ENCODE data around the gene SHLD1. TPM values are rescaled to one million over a fixed set of nuclear protein-coding genes. Genes with fewer than 3 reads are reported as not detected.
A peak's percentile ranks its signal among the peaks of the same experiment; 100 is the strongest.

Gene SHLD1
- total RNA-seq, 1 donor from 2014 or later, result 3.5 TPM

- H3K36me3 ChIP-seq (ENCODE audit: insufficient read depth, low read length), result no peaks in the 10 kb centered on the region
- Mint-ChIP-seq H3K9me3 (ENCODE audit: unreplicated experiment) (no peaks in the 10 kb centered on the region), H3K27ac (ENCODE audit: unreplicated experiment) (no peak overlapping the region), H3K4me3 (ENCODE audit: unreplicated experiment) (peak overlapping the region; percentile 4), H3K4me1 (ENCODE audit: low read depth, unreplicated experiment) (peaks cover 16% of the 10 kb centered on the region), H3K27me3 (ENCODE audit: low read depth, unreplicated experiment) (peaks cover 11% of the 10 kb centered on the region), H3K36me3 (ENCODE audit: low read depth, unreplicated experiment) (no peaks in the 10 kb centered on the region)
- no peaks in the 10 kb centered on the region for H4K20me1 ChIP-seq (ENCODE audit: insufficient read depth, low read length)
- DNase-seq (ENCODE audit: low read depth) (peak; percentile 32), FAIRE-seq (no peak)
- TF ChIP-seq EZH2 (IDR thresholded peaks at IDR 0.05; ENCODE audit: insufficient read depth, low read length) (no peak), CTCF (IDR thresholded peaks at IDR 0.05; ENCODE audit: insufficient read depth, low read depth, low read length) (no peak)
- H3K4me1 ChIP-seq (ENCODE audit: insufficient read depth, low read length), result no peaks in the 10 kb centered on the region
- H3K79me2 ChIP-seq (ENCODE audit: insufficient read depth, low read length), result no peaks in the 10 kb centered on the region
- H3K27ac ChIP-seq (ENCODE audit: low read depth, low read length), result no peak overlapping the region
- no peaks in the 10 kb centered on the region for H3K9me3 ChIP-seq (ENCODE audit: insufficient read depth, low read depth, low read length)
- no peak overlapping the region for H2AFZ ChIP-seq (ENCODE audit: low read depth, low read length)
- peaks cover 8% of the 10 kb centered on the region for H3K27me3 ChIP-seq (ENCODE audit: insufficient read depth, low read length)
- H3K9ac ChIP-seq (ENCODE audit: low read length), result no peak overlapping the region
- H3K4me2 ChIP-seq (ENCODE audit: low read length), result no peak overlapping the region
- no peak overlapping the region for H3K4me3 ChIP-seq (ENCODE audit: insufficient read depth, low read depth, low read length)
Observed at GRCh38 chr20:5888041-5888440, 137.8 kb downstream of the SHLD1 start.

- H3K36me3 ChIP-seq (ENCODE audit: insufficient read depth, low read length), result no peaks in the 10 kb centered on the region
- Mint-ChIP-seq H3K27me3 (ENCODE audit: low read depth, unreplicated experiment) (peaks cover 5% of the 10 kb centered on the region), H3K27ac (ENCODE audit: unreplicated experiment) (no peak overlapping the region), H3K4me3 (ENCODE audit: unreplicated experiment) (no peak overlapping the region), H3K36me3 (ENCODE audit: low read depth, unreplicated experiment) (no peaks in the 10 kb centered on the region), H3K4me1 (ENCODE audit: low read depth, unreplicated experiment) (peaks cover 16% of the 10 kb centered on the region), H3K9me3 (ENCODE audit: unreplicated experiment) (peaks cover 3% of the 10 kb centered on the region)
- no peak overlapping the region for H3K9ac ChIP-seq (ENCODE audit: low read length)
- H3K4me2 ChIP-seq (ENCODE audit: low read length), result no peak overlapping the region
- TF ChIP-seq EZH2 (IDR thresholded peaks at IDR 0.05; ENCODE audit: insufficient read depth, low read length), result no peak
- no peak for TF ChIP-seq CTCF (IDR thresholded peaks at IDR 0.05; ENCODE audit: insufficient read depth, low read depth, low read length)
- FAIRE-seq, result no peak
- H4K20me1 ChIP-seq (ENCODE audit: insufficient read depth, low read length), result no peaks in the 10 kb centered on the region
- no peak overlapping the region for H2AFZ ChIP-seq (ENCODE audit: low read depth, low read length)
- H3K27me3 ChIP-seq (ENCODE audit: insufficient read depth, low read length), result peaks cover 13% of the 10 kb centered on the region
- DNase-seq (ENCODE audit: low read depth), result no peak
- no peaks in the 10 kb centered on the region for H3K9me3 ChIP-seq (ENCODE audit: insufficient read depth, low read depth, low read length)
- H3K27ac ChIP-seq (ENCODE audit: low read depth, low read length), result no peak overlapping the region
- no peak overlapping the region for H3K4me3 ChIP-seq (ENCODE audit: insufficient read depth, low read depth, low read length)
- H3K79me2 ChIP-seq (ENCODE audit: insufficient read depth, low read length), result no peaks in the 10 kb centered on the region
- no peaks in the 10 kb centered on the region for H3K4me1 ChIP-seq (ENCODE audit: insufficient read depth, low read length)
Observed at GRCh38 chr20:5890773-5891441, 140.7 kb downstream of the SHLD1 start.

- Mint-ChIP-seq H3K4me3 (ENCODE audit: unreplicated experiment) (no peak overlapping the region), H3K9me3 (ENCODE audit: unreplicated experiment) (peaks cover 8% of the 10 kb centered on the region), H3K27me3 (ENCODE audit: low read depth, unreplicated experiment) (peaks cover 17% of the 10 kb centered on the region), H3K36me3 (ENCODE audit: low read depth, unreplicated experiment) (no peaks in the 10 kb centered on the region), H3K27ac (ENCODE audit: unreplicated experiment) (no peak overlapping the region), H3K4me1 (ENCODE audit: low read depth, unreplicated experiment) (peaks cover 4% of the 10 kb centered on the region)
- no peak for DNase-seq (ENCODE audit: low read depth)
- Histone ChIP-seq H3K4me2 (ENCODE audit: low read length) (no peak overlapping the region), H3K4me3 (ENCODE audit: insufficient read depth, low read depth, low read length) (no peak overlapping the region), H3K27ac (ENCODE audit: low read depth, low read length) (no peak overlapping the region), H2AFZ (ENCODE audit: low read depth, low read length) (no peak overlapping the region), H4K20me1 (ENCODE audit: insufficient read depth, low read length) (no peaks in the 10 kb centered on the region), H3K9me3 (ENCODE audit: insufficient read depth, low read depth, low read length) (no peaks in the 10 kb centered on the region), H3K9ac (ENCODE audit: low read length) (no peak overlapping the region), H3K36me3 (ENCODE audit: insufficient read depth, low read length) (no peaks in the 10 kb centered on the region), H3K27me3 (ENCODE audit: insufficient read depth, low read length) (peaks cover 18% of the 10 kb centered on the region), H3K4me1 (ENCODE audit: insufficient read depth, low read length) (no peaks in the 10 kb centered on the region), H3K79me2 (ENCODE audit: insufficient read depth, low read length) (no peaks in the 10 kb centered on the region)
- FAIRE-seq, result no peak
- TF ChIP-seq CTCF (IDR thresholded peaks at IDR 0.05; ENCODE audit: insufficient read depth, low read depth, low read length), result no peak
- TF ChIP-seq EZH2 (IDR thresholded peaks at IDR 0.05; ENCODE audit: insufficient read depth, low read length), result no peak
Observed at GRCh38 chr20:5893052-5893451, 142.9 kb downstream of the SHLD1 start.
